Muscle of arm (tissue), 12 donors: ENCODE data around the gene ZNF217. TPM values are rescaled to one million over a fixed set of nuclear protein-coding genes. Genes with fewer than 3 reads are reported as not detected.
"Not testable (repeated sequence)": the region's sequence is repeated elsewhere in the genome, so short reads cannot be mapped to it uniquely, and the experiment has no call there.

Source experiments
- DNase-seq: peaks from one replicate; pipeline ENCODE4 v3.0.0-alpha.2; 2013
- polyA plus RNA-seq, 12 donors: library from polyadenylated mRNA; unstranded; fragments of 120-200 nt; gene quantifications; one replicate each; pipeline ENCODE4 v1.2.1, GENCODE V29; 2013; ENCODE audit not compliant: insufficient read length in 12 of 12

The ZNF217 gene
- polyA plus RNA-seq, 12 donors = 12.3 to 33.8 (median 15.6) TPM; not detected in 1

DNA sequence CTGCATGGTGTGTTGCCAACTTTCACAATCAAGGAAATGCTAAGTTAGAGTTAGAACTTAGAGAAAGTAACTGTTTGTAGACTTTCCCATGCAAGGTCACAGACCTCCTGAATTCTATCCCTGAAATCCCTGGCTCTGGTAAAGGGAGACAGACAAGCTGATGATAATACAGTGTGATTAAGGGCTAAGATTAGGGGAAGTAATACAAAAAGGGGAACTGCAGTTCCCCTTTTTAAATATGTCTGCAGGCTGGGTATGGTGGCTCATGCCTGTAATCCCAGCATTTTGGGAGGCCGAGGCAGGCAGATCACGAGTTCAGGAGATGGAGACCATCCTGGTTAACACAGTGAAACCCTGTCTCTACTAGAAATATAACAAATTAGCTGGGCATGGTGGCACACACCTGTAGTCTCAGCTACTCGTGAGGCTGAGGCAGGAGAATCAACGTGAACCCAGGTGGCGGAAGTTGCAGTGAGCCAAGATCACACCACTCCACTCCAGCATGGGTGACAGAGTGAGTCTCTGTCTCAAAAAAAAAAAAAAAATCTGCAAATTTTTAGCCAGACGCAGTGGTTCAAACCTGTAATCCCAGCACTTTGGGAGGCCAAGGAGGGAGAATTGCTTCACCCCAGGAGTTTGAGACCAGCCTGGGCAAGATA is 60.9 kb downstream of the ZNF217 start:
- not testable (repeated sequence) for DNase-seq

DNA sequence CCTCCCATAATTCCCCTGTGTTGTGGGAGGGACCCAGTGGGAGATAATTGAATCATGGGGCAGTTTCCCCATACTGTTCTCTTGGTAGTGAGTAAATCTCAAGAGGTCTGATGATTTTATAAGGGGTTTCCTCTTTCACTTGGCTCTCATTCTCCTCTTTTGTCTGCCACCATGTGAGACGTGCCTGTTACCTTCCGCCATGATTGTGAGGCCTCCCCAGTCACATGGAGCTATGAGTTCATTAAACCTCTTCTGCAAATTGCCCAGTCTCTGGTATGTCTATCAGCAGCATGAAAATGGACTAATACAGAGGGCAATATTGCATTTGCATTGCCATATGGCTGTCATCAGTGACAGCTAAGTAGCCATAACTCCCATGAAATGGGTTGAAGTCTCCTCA is 63.2 kb downstream of the ZNF217 start:
- DNase-seq = no peak

DNA sequence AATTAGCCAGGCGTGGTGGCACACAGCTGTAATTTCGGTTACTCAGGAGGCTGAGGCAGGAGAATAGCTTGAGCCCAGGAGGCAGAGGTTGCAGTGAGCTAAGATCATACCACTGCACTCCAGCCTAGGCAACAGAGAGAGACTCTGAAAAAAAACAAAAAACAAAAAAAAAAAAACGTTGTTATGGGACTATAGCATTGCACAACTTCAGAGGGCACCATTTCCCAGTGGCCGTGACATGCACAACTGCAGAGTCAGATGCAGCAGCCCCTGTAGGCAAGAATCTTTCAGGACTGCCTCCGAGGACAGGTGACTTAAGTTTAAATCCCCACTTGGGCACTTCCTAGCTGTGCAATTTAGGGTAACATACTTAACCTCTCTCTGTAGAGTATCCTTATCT is 64.0 kb downstream of the ZNF217 start:
- DNase-seq = no peak

DNA sequence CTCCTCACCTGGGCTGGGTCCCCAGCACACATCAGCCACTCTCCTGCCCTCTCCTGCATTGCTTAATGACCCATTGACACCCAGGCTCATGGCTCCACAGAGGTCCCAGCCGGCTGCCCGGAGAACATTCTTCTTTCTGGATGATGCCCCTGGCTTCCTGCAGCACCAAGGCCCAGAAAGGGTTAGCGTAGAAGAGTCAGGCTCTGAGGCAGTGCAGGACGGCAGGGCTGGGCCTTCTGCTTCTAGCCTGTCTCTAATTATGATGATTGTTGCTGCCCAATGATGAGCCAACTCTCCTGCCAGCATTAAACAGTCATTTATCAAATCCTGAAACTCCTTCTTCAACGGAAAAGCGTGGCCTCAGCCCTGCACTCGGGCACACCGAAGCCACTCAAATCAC is 66.4 kb downstream of the ZNF217 start:
- no peak for DNase-seq

DNA sequence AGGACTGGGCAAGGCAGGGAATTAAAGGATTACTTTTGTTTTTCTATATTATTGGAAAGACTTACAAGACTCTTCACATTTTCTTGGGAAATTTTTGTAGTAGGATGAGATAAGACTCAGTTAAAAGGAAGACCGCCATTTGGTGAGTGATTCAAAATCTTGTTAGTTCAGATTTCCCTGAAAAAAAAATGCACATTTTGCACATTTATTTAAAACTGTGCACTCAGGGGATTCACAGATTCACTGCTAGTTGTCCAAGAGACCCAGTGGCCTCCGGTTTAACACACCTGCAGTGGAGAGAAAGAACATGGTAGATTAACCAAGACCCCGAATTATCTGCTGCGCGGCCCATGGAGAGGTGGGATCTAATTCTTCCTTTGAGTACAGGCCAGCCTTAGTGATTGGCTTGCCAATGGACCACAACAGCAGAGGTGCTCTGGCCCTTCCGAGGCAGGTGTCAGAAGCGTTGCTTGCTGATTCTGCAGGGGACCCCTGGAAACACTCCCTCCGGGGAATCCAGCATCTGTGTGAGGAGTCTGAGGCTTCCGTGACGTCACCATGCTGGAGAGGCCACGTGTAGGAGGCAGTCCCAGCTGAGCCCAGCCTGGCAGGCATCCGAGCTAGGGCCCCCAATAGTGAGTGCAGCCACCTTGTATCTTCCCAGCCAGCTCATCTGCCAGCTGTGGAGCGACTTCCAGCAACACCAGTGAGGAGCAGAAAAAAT is 68.9 kb downstream of the ZNF217 start:
- DNase-seq = no peak

DNA sequence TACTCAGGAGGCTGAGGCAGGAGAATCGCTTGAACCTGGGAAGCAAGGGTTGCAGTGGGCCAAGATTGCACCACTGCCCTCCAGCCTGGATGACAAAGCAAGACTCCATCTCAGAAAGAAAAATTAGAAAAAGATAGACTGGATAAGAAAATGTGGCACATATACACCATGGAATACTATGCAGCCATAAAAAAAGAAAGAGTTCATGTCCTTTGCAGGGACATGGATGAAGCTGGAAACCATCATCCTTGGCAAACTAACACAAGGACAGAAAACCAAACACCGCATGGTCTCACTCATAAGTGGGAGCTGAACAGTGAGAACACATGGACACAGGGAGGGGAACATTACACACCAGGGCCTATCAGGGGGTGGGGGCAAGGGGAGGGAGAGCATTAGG is 70.0 kb downstream of the ZNF217 start:
- DNase-seq = not testable (repeated sequence)

DNA sequence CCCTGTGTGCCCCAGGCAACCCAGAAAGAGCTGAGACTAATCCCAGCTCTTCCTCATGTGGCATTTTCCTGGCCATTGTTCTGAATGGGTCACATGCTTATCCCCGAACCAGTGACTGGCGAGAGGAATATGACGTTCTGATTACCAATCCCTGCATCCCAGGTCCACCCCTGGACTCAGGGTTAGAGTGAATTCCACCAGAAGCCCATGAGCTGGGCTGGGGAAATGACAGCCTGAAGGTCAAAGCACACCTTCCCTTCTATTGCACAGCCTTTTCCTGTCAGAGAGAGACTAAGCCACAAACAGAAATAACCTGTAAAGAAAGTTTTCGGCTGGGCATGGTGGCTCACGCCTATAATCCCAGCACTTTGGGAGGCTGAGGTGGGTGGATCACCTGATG is 70.9 kb downstream of the ZNF217 start:
- no peak for DNase-seq

DNA sequence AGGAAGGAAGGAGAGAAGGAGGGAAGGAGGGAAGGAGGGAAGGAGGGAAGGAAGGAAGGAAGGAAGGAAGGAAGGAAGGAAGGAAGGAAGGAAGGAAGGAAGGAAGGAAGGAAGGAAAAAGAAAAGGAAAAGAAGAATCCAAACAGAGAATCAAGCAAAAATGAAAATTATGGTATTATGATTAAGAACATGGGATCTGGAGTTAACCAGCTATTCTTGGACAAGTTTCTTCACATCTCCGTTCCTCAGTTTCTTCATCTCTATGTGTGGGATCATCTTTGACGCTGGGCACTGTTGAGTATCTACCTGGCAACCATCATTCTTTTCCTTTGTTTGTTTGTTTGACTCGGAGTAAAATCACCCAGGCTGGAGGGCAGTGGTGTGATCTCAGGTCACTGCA is 71.6 kb downstream of the ZNF217 start:
- no peak for DNase-seq

DNA sequence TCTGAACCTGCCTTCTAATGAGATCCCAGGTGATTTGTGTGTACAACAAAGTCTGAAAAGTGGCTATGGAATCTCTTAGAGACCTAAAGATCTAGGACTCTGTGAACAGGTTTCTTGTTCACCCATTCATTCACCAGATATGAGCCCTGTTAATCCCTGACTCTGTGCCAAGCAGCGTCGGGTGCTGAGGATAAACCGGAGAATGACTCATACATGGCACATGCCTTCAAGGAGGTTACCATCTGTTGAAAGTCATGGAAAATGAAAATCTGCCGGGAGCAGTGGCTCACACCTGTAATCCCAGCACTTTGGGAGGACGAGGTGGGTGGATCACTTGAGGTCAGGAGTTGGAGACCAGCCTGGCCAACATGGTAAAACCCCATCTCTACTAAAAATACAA is 72.2 kb downstream of the ZNF217 start:
- not testable (repeated sequence) for DNase-seq

DNA sequence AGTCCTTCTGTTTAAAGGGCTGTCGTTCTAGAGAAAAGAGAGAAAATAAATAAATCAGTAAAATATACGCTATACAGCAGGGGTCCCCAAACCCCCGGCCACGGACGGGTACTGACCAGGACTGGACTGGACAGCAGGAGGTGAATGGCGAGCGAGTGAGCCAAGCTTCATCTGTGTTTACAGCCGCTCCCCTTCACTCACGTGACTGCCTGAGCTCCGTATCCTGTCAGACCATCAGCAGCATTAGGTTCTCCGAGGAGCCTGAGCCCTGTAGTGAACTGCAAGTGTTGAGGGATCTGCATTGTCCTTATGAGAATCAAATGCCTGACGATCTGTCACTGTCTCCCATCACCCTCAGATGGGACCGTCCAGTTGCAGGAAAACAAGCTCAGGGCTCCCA is 76.5 kb downstream of the ZNF217 start:
- DNase-seq = no peak
